Peyer's patch (tissue), 4 donors: ENCODE data around the gene RPS8. TPM values are rescaled to one million over a fixed set of nuclear protein-coding genes. Genes with fewer than 3 reads are reported as not detected.

Source experiments
- DNase-seq, 3 donors: peaks; one replicate each; pipeline ENCODE4 v3.0.0-alpha.2; 2017 to 2019
- H3K27ac ChIP-seq, 4 donors: fragments of 200-600 bp; sonication (generic); one replicate each; pipeline ENCODE4 v1.5.1; 2016 to 2019
- H3K27me3 ChIP-seq, 2 donors: fragments of 200-600 bp; sonication (generic); one replicate each; pipeline ENCODE4 v1.5.1; 2019
- H3K36me3 ChIP-seq, 3 donors: fragments of 200-600 bp; sonication (generic); one replicate each; pipeline ENCODE4 v1.5.1; 2016 to 2019
- H3K4me1 ChIP-seq, 4 donors: fragments of 200-600 bp; sonication (generic); one replicate each; pipeline ENCODE4 v1.5.1; 2016 to 2019
- H3K4me3 ChIP-seq, 4 donors: fragments of 200-600 bp; sonication (generic); 1 replicate in 3 of 4; 2 replicates in 1 of 4; pipeline ENCODE4 v1.5.1; 2016 to 2019; ENCODE audit warnings: mild to moderate bottlenecking in 1 of 4
- H3K9me3 ChIP-seq, 4 donors: fragments of 200-600 bp; sonication (generic); one replicate each; pipeline ENCODE4 v1.5.1; 2016 to 2019; ENCODE audit warnings: mild to moderate bottlenecking in 1 of 4
- CTCF ChIP-seq, 6 experiments: fragments of 450-650 bp in 4 of 6; fragments of 200-600 bp in 2 of 6; sonication (generic) in 1 of 6; IDR thresholded peaks; one replicate each; pipeline ENCODE4 v1.5.1; 2017 to 2019; ENCODE audit warnings: antibody characterized with exemption in 6 of 6, mild to moderate bottlenecking in 3 of 6, moderate library complexity in 1 of 6
- POLR2A ChIP-seq, 2 donors: fragments of 450-650 bp; IDR thresholded peaks; one replicate each; pipeline ENCODE4 v1.5.1; 2017; ENCODE audit warnings: antibody characterized with exemption in 2 of 2, mild to moderate bottlenecking in 2 of 2, moderate library complexity in 2 of 2
- small RNA-seq, 2 donors: library from RNA; depleted of rRNA; stranded (forward); fragments of <200 nt; gene quantifications; one replicate each; pipeline ENCODE3, GENCODE V24; 2016
- total RNA-seq, 4 donors: library from RNA; depleted of rRNA; stranded (reverse); fragments of >200 nt; gene quantifications; one replicate each; pipeline ENCODE4 v1.1.0, GENCODE V29; 2016

Gene RPS8
- total RNA-seq, 4 donors from 2014 or later: 456 to 1,875 (median 819) TPM

GRCh38 chr1:44826375-44827196, 51.2 kb downstream of the RPS8 start:
- peak overlapping the region in 2 of 4 donors; percentile 19 to 30 for H3K27ac ChIP-seq
- H3K4me3 ChIP-seq: no peak overlapping the region
- no peaks in the 10 kb centered on the region for H3K36me3 ChIP-seq
- H3K27me3 ChIP-seq: no peaks in the 10 kb centered on the region
- no peaks in the 10 kb centered on the region for H3K4me1 ChIP-seq
- H3K9me3 ChIP-seq: no peaks in the 10 kb centered on the region
- TF ChIP-seq CTCF (IDR thresholded peaks at IDR 0.05) (no peak), POLR2A (IDR thresholded peaks at IDR 0.05) (no peak)
- DNase-seq: no peak

GRCh38 chr1:44827197-44828002, 52.1 kb downstream of the RPS8 start:
- DNase-seq: no peak

GRCh38 chr1:44828003-44828651, 52.8 kb downstream of the RPS8 start:
- H3K27me3 ChIP-seq: no peaks in the 10 kb centered on the region
- TF ChIP-seq POLR2A (IDR thresholded peaks at IDR 0.05) (no peak), CTCF (IDR thresholded peaks at IDR 0.05) (no peak)
- no peaks in the 10 kb centered on the region for H3K4me1 ChIP-seq
- no peak for DNase-seq
- H3K4me3 ChIP-seq: no peak overlapping the region
- no peaks in the 10 kb centered on the region for H3K9me3 ChIP-seq
- no peaks in the 10 kb centered on the region for H3K36me3 ChIP-seq
- H3K27ac ChIP-seq: no peak overlapping the region

More at GRCh38 chr1:44827197-44828002, 52.1 kb downstream of the RPS8 start:
- Histone ChIP-seq H3K9me3 (no peaks in the 10 kb centered on the region), H3K4me1 (no peaks in the 10 kb centered on the region), H3K4me3 (no peak overlapping the region), H3K27me3 (no peaks in the 10 kb centered on the region), H3K36me3 (no peaks in the 10 kb centered on the region), H3K27ac (no peak overlapping the region)
- TF ChIP-seq CTCF (IDR thresholded peaks at IDR 0.05): no peak
- no peak for TF ChIP-seq POLR2A (IDR thresholded peaks at IDR 0.05)

Small RNA genes within 50 kb of the gene (small RNA-seq; reads per million reads assigned to genes)
- gene RNU5D-1 (1.3 to 3.1 reads per million in 2 donors), gene SNORD38A (465 to 628 reads per million in 2 donors), gene SNORD38B (0 reads per million in 2 donors), gene SNORD46 (1,090 to 1,531 reads per million in 2 donors), gene SNORD55 (0 reads per million in 2 donors)

Other genes with a start within 250 kb of the RPS8 start
- 10 to 100 TPM in 3 of 4 donors, not detected in 1; 23.1 to 30.8 (median 26.5) TPM for gene TMEM53, start 101.1 kb upstream of the RPS8 start, total RNA-seq
- 1 to 10 TPM; 3.7 to 7.7 (median 4.8) TPM for gene ARMH1, start 100.8 kb upstream of the RPS8 start, total RNA-seq
- gene RNU5D-1, start 44.4 kb upstream of the RPS8 start, total RNA-seq: not detected
- gene KIF2C, start 35.7 kb upstream of the RPS8 start, total RNA-seq: 1 to 10 TPM; 2.5 to 8.3 (median 3.5) TPM
- gene BEST4, start 12.6 kb downstream of the RPS8 start, total RNA-seq: 10 to 100 TPM in 3 of 4 donors, 1 to 10 TPM in 1; 5.0 to 59.8 (median 28.6) TPM
- 10 to 100 TPM in 3 of 4 donors, 1 to 10 TPM in 1; 7.7 to 28.1 (median 23.5) TPM for gene PLK3, start 24.8 kb downstream of the RPS8 start, total RNA-seq
- 1 to 10 TPM in 1 of 4 donors, not detected in 3; 3.5 TPM for gene DYNLT4, start 31.8 kb downstream of the RPS8 start, total RNA-seq
- gene BTBD19, start 33.0 kb downstream of the RPS8 start, total RNA-seq: 1 to 10 TPM; 2.6 to 7.4 (median 3.5) TPM
- gene PTCH2, start 67.7 kb downstream of the RPS8 start, total RNA-seq: 1 to 10 TPM in 2 of 4 donors, under 1 TPM in 2; 0.27 to 2.5 (median 0.79) TPM
- gene EIF2B3, start 211.1 kb downstream of the RPS8 start, total RNA-seq: 10 to 100 TPM; 10.3 to 23.9 (median 16.6) TPM
- gene HECTD3, start 235.8 kb downstream of the RPS8 start, total RNA-seq: 100 to 1,000 TPM; 141 to 270 (median 202) TPM
- gene UROD, start 236.7 kb downstream of the RPS8 start, total RNA-seq: 10 to 100 TPM; 43.4 to 56.6 (median 51.3) TPM